A549 (cell line): ENCODE results near the gene ADARB2.

Experiments
- CHD2 ChIP-seq: fragments of 150-350 bp; IDR thresholded peaks from 2 replicates; pipeline ENCODE4 v1.6.1; 2014; ENCODE audit warnings: low read length; ENCODE audit not compliant: partially characterized antibody
- EP300 ChIP-seq, 2 experiments: fragments of >200 bp; sonication (Bioruptor Twin); formaldehyde crosslinking; IDR thresholded peaks; 2 replicates in 1 of 2; 3 replicates in 1 of 2; pipeline ENCODE4 v1.6.1; 2016 to 2017
- ESRRA ChIP-seq: fragments of 150-350 bp; IDR thresholded peaks from 2 replicates; pipeline ENCODE4 v1.6.1; 2014; ENCODE audit warnings: mild to moderate bottlenecking, low read length, borderline replicate concordance
- FOSB ChIP-seq: fragments of 250-450 bp; sonication (Bioruptor Pico); IDR thresholded peaks from 2 replicates; pipeline ENCODE4 v1.5.0; 2020; ENCODE audit warnings: mild to moderate bottlenecking, moderate library complexity
- JUNB ChIP-seq: fragments of >200 bp; sonication (Bioruptor Twin); formaldehyde crosslinking; IDR thresholded peaks from 2 replicates; pipeline ENCODE4 v1.6.1; 2016
- PHF8 ChIP-seq: fragments of 200-600 bp; sonication (generic); IDR thresholded peaks from 2 replicates; pipeline ENCODE4 v1.6.1; 2016; ENCODE audit warnings: low read depth, mild to moderate bottlenecking, antibody characterized with exemption, moderate library complexity, borderline replicate concordance
- POLR2A ChIP-seq: IDR thresholded peaks from 2 replicates; pipeline ENCODE4 v1.6.1; 2012; ENCODE audit warnings: mild to moderate bottlenecking, low read length
- TF ChIP-seq, protein P1 (sequence below): fragments of >200 bp; sonication (Bioruptor Twin); formaldehyde crosslinking; IDR thresholded peaks from 3 replicates; pipeline ENCODE4 v1.5.1; 2016
- TF ChIP-seq, protein P2 (sequence below): fragments of 450-650 bp; IDR thresholded peaks from 2 replicates; pipeline ENCODE4 v1.6.1; 2014; ENCODE audit warnings: antibody characterized with exemption
- TF ChIP-seq, protein P3 (sequence below): IDR thresholded peaks from 2 replicates; pipeline ENCODE4 v1.6.1; 2012
- TF ChIP-seq, protein P4 (sequence below): fragments of 200-600 bp; sonication (generic); IDR thresholded peaks from 2 replicates; pipeline ENCODE4 v1.6.1; 2016; ENCODE audit warnings: antibody characterized with exemption, mild to moderate bottlenecking, moderate library complexity
- TF ChIP-seq, protein P5 (sequence below): fragments of 250-450 bp; sonication (Bioruptor Pico); IDR thresholded peaks from 2 replicates; pipeline ENCODE4 v1.5.0; 2021; ENCODE audit warnings: mild to moderate bottlenecking, moderate library complexity, borderline replicate concordance

DNA sequence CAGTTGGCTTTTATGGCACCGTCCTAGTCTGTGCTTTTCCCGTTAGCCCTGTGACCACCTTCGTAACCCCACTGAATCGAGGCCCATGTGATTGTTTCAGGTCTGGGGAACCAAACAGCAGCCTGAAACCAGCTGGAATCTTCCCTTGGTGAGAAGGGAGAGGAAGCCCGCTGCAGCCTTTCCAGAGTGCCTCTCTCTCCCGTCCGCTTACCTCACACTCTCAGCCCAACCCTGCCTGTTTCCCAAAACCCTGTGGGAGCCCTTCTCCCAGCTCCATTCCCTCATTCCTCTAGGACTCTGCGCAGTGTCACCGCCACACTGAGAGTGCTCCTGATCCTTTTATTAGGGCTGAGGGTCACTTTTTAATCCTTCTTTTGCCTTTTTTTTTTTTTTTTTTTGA, 541.5 kb downstream of the ADARB2 start:
- TF ChIP-seq ESRRA (no peak), POLR2A (no peak), EP300 (IDR thresholded peaks at IDR 0.05) (no peak), PHF8 (no peak), CHD2 (no peak), FOSB (CRISPR knock-in tag) (no peak), JUNB (no peak)
- TF ChIP-seq, protein P1, sequence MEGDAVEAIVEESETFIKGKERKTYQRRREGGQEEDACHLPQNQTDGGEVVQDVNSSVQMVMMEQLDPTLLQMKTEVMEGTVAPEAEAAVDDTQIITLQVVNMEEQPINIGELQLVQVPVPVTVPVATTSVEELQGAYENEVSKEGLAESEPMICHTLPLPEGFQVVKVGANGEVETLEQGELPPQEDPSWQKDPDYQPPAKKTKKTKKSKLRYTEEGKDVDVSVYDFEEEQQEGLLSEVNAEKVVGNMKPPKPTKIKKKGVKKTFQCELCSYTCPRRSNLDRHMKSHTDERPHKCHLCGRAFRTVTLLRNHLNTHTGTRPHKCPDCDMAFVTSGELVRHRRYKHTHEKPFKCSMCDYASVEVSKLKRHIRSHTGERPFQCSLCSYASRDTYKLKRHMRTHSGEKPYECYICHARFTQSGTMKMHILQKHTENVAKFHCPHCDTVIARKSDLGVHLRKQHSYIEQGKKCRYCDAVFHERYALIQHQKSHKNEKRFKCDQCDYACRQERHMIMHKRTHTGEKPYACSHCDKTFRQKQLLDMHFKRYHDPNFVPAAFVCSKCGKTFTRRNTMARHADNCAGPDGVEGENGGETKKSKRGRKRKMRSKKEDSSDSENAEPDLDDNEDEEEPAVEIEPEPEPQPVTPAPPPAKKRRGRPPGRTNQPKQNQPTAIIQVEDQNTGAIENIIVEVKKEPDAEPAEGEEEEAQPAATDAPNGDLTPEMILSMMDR = no peak
- TF ChIP-seq, protein P2, sequence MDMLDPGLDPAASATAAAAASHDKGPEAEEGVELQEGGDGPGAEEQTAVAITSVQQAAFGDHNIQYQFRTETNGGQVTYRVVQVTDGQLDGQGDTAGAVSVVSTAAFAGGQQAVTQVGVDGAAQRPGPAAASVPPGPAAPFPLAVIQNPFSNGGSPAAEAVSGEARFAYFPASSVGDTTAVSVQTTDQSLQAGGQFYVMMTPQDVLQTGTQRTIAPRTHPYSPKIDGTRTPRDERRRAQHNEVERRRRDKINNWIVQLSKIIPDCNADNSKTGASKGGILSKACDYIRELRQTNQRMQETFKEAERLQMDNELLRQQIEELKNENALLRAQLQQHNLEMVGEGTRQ = no peak
- TF ChIP-seq, protein P3, sequence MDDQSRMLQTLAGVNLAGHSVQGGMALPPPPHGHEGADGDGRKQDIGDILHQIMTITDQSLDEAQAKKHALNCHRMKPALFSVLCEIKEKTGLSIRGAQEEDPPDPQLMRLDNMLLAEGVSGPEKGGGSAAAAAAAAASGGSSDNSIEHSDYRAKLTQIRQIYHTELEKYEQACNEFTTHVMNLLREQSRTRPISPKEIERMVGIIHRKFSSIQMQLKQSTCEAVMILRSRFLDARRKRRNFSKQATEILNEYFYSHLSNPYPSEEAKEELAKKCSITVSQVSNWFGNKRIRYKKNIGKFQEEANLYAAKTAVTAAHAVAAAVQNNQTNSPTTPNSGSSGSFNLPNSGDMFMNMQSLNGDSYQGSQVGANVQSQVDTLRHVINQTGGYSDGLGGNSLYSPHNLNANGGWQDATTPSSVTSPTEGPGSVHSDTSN = no peak
- TF ChIP-seq, protein P4, sequence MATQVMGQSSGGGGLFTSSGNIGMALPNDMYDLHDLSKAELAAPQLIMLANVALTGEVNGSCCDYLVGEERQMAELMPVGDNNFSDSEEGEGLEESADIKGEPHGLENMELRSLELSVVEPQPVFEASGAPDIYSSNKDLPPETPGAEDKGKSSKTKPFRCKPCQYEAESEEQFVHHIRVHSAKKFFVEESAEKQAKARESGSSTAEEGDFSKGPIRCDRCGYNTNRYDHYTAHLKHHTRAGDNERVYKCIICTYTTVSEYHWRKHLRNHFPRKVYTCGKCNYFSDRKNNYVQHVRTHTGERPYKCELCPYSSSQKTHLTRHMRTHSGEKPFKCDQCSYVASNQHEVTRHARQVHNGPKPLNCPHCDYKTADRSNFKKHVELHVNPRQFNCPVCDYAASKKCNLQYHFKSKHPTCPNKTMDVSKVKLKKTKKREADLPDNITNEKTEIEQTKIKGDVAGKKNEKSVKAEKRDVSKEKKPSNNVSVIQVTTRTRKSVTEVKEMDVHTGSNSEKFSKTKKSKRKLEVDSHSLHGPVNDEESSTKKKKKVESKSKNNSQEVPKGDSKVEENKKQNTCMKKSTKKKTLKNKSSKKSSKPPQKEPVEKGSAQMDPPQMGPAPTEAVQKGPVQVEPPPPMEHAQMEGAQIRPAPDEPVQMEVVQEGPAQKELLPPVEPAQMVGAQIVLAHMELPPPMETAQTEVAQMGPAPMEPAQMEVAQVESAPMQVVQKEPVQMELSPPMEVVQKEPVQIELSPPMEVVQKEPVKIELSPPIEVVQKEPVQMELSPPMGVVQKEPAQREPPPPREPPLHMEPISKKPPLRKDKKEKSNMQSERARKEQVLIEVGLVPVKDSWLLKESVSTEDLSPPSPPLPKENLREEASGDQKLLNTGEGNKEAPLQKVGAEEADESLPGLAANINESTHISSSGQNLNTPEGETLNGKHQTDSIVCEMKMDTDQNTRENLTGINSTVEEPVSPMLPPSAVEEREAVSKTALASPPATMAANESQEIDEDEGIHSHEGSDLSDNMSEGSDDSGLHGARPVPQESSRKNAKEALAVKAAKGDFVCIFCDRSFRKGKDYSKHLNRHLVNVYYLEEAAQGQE = no peak
- TF ChIP-seq, protein P5, sequence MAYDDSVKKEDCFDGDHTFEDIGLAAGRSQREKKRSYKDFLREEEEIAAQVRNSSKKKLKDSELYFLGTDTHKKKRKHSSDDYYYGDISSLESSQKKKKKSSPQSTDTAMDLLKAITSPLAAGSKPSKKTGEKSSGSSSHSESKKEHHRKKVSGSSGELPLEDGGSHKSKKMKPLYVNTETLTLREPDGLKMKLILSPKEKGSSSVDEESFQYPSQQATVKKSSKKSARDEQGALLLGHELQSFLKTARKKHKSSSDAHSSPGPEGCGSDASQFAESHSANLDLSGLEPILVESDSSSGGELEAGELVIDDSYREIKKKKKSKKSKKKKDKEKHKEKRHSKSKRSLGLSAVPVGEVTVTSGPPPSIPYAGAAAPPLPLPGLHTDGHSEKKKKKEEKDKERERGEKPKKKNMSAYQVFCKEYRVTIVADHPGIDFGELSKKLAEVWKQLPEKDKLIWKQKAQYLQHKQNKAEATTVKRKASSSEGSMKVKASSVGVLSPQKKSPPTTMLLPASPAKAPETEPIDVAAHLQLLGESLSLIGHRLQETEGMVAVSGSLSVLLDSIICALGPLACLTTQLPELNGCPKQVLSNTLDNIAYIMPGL (CRISPR knock-in tag) = no peak
